ENCODE measurements around the gene METTL6. TPM values are rescaled to one million over a fixed set of nuclear protein-coding genes. Genes with fewer than 3 reads are reported as not detected.
"Not testable (repeated sequence)": the region's sequence is repeated elsewhere in the genome, so short reads cannot be mapped to it uniquely, and the experiment has no call there.

Gene METTL6
- total and polyA plus RNA-seq, 8 donors = 14.7 to 37.3 (median 31.3) TPM

DNA sequence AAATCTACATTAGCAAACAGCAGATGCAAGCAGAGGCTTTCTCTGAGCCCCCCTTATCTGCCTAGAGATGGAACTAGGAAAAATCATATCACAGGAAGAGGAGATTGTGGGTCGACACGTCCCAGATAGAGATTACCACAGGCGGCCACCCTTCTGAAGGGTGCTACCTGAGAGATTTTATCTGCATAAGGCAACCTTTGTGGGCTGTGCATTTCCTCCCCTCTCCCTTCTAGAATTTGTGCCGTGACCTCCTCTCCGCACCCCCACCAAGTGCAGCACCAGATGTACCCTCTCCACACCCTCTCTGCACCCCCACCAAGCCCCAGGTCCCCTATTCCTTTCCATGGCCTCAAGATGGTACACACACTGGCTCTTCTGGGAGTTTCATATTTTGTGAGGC lies 27.4 kb downstream of the METTL6 start:
- Histone ChIP-seq H3K9me3 (no peaks in the 10 kb centered on the region), H3K27ac (no peak overlapping the region), H3K27me3 (no peaks in the 10 kb centered on the region), H3K4me1 (peaks cover 0 to 9% of the 10 kb centered on the region in 2 donors), H3K4me3 (no peak overlapping the region), H3K36me3 (no peaks in the 10 kb centered on the region)
- TF ChIP-seq, protein P1, sequence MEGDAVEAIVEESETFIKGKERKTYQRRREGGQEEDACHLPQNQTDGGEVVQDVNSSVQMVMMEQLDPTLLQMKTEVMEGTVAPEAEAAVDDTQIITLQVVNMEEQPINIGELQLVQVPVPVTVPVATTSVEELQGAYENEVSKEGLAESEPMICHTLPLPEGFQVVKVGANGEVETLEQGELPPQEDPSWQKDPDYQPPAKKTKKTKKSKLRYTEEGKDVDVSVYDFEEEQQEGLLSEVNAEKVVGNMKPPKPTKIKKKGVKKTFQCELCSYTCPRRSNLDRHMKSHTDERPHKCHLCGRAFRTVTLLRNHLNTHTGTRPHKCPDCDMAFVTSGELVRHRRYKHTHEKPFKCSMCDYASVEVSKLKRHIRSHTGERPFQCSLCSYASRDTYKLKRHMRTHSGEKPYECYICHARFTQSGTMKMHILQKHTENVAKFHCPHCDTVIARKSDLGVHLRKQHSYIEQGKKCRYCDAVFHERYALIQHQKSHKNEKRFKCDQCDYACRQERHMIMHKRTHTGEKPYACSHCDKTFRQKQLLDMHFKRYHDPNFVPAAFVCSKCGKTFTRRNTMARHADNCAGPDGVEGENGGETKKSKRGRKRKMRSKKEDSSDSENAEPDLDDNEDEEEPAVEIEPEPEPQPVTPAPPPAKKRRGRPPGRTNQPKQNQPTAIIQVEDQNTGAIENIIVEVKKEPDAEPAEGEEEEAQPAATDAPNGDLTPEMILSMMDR (IDR thresholded peaks at IDR 0.05) = no peak
- DNase-seq (no peak), ATAC-seq (no peak)
- intact Hi-C loops (cut with DNase I) = no loop called here

DNA sequence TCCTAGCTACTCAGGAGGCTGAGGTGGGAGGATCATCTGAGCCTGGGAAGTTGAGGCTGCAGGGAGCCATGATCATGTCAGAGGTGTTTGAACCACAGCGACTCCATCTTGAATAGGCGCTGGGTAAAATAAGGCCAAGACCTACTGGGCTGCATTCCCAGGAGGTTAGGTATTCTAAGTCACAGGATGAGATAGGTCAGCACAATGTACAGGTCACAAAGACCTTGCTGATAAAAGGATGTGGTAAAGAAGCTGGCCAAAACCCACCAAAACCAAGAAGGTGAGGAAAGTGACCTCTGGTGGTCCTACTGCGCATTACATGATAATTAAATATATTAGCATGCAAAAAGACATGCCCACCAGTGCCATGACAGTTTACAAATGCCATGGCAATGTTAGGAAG lies 28.6 kb downstream of the METTL6 start:
- H3K4me3 ChIP-seq; H3K27me3 ChIP-seq; H3K36me3 ChIP-seq; intact Hi-C loops (cut with DNase I); DNase-seq; H3K27ac ChIP-seq; ATAC-seq; H3K4me1 ChIP-seq; H3K9me3 ChIP-seq: not testable (repeated sequence)

DNA sequence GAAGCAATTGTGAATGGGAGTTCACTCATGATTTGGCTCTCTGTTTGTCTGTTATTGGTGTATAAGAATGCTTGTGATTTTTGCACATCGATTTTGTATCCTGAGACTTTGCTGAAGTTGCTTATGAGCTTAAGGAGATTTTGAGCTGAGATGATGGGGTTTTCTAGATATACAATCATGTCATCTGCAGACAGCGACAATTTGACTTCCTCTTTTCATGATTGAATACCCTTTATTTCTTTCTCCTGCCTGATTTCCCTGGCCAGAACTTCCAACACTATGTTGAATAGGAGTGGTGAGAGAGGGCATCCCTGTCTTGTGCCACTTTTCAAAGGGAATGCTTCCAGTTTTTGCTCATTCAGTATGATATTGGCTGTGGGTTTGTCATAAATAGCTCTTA lies 34.1 kb downstream of the METTL6 start:
- H3K27ac ChIP-seq; H3K9me3 ChIP-seq; ATAC-seq; DNase-seq; H3K4me1 ChIP-seq; H3K36me3 ChIP-seq; intact Hi-C loops (cut with DNase I); H3K27me3 ChIP-seq; H3K4me3 ChIP-seq: not testable (repeated sequence)

DNA sequence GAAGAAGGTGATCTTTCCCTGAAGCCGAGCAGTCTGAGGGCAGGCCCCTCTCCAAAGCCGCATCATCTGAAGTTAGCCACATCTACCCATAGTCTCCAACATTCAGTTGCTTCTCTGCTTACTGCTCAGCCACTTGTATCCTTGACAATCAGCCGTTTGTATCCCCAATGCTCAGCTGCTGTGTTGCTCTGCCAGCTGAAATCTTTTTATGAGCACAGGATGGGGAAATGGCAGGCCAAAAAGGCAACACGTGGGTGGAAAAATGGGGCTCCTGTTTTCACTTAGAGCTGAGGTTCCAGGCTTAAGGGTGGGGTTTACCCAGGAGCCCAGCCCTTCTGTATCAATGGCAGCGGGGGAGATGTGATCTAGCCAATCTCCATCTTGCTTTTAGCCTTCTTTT lies 36.3 kb downstream of the METTL6 start:
- no peaks in the 10 kb centered on the region for H3K36me3 ChIP-seq
- H3K9me3 ChIP-seq = peaks cover 0 to 6% of the 10 kb centered on the region in 2 donors
- DNase-seq = no peak
- H3K27me3 ChIP-seq = no peaks in the 10 kb centered on the region
- H3K4me3 ChIP-seq = no peak overlapping the region
- TF ChIP-seq, protein P1 (IDR thresholded peaks at IDR 0.05) = no peak
- no peak overlapping the region for H3K27ac ChIP-seq
- intact Hi-C loops (cut with DNase I) = no loop called here
- ATAC-seq = no peak
- peaks cover 0 to 4% of the 10 kb centered on the region in 2 donors for H3K4me1 ChIP-seq

DNA sequence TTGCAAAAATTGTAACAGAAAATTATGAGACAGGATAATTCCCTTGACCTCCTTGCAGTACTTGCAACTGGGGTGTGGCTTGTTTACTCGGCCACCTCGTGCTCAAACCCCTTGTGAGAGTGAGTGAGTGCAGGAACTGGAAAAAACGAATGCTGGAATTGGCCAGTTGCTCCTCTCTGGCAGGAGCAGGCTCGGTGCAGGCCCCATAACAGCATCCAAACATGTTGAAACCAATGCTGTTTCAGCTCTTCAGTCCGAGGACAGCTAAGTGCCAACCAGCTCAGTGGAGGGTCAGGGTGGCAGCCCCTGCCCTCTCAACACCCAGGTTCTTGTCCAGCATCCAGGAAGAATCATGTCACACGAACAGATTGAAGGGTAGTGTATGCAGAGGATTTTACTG lies 36.9 kb downstream of the METTL6 start:
- Histone ChIP-seq H3K4me1 (peaks cover 0 to 6% of the 10 kb centered on the region in 2 donors), H3K4me3 (no peak overlapping the region), H3K27ac (no peak overlapping the region), H3K27me3 (no peaks in the 10 kb centered on the region), H3K36me3 (no peaks in the 10 kb centered on the region), H3K9me3 (peaks cover 0 to 8% of the 10 kb centered on the region in 2 donors)
- TF ChIP-seq, protein P1 (IDR thresholded peaks at IDR 0.05) = no peak
- intact Hi-C loops (cut with DNase I) = no loop called here
- peak; percentile 62 for ATAC-seq
- DNase-seq = no peak

DNA sequence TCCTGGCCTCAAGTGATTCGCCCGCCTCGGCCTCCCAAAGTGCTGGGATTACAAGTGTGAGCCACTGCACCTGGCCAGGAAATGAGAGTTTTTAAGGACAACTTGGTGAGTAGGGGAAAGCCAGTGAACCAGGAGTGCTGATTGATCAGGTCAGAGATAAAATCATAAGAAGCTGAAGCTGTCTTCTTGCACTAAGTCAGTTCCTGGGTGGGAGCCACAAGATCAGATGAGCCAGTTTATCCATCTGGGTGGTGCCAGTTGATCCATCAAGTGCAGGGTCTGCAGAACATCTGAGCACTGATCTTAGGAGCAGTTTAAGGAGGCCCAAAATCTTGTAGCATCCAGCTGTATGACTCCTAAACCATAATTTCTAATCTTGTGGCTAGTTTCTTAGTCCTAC lies 39.0 kb downstream of the METTL6 start:
- intact Hi-C loops (cut with DNase I) = loop anchor here in 1 of 2 donors (10.0 kb wide), 1 partner anchor 124 kb away; no protein-coding TSS in a partner anchor
- H3K27ac ChIP-seq, H3K9me3 ChIP-seq, H3K4me1 ChIP-seq, H3K4me3 ChIP-seq, DNase-seq, ATAC-seq, H3K36me3 ChIP-seq, H3K27me3 ChIP-seq: not testable (repeated sequence)

DNA sequence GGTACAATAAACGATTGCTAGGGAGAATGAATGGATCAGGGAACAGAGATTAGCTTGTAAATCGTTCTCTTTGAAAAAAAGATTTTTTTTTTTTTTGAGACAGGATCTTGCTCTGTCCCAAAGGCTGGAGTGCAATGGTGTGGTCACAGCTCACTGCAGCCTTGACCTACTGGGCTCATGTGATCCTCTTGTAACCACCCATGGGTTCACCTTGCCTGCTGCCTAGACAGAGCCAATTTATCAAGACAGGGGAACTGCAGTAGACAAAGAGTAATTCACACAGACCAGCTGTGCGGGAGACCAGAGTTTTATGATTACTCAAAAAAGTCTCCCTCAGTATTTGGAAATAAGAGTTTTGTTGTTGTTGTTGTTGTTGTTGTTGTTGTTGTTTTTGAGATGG lies 39.6 kb downstream of the METTL6 start:
- Histone ChIP-seq H3K27ac (no peak overlapping the region), H3K4me1 (peaks cover 0 to 6% of the 10 kb centered on the region in 2 donors)
- intact Hi-C loops (cut with DNase I) = loop anchor here in 1 of 2 donors (10.0 kb wide), 1 partner anchor 123 kb away; no protein-coding TSS in a partner anchor

More for the DNA sequence above, 39.6 kb downstream of the METTL6 start:
- DNase-seq (no peak), ATAC-seq (no peak)
- Histone ChIP-seq H3K9me3 (peaks cover 0 to 8% of the 10 kb centered on the region in 2 donors), H3K27me3 (no peaks in the 10 kb centered on the region), H3K4me3 (no peak overlapping the region), H3K36me3 (no peaks in the 10 kb centered on the region)
- TF ChIP-seq, protein P1 (IDR thresholded peaks at IDR 0.05) = no peak

Data from left lung (tissue), 10 donors.